ENCODE data around the gene UBASH3B.
"Not testable (repeated sequence)": the region's sequence is repeated elsewhere in the genome, so short reads cannot be mapped to it uniquely, and the experiment has no call there.

Gene UBASH3B

GRCh38 chr11:122832297-122832696 lies 176.8 kb downstream of the UBASH3B start:
- H3K4me1 Mint-ChIP-seq (ENCODE audit: low read depth) = peaks cover 33% of the 10 kb centered on the region
- not testable (repeated sequence) for H3K9me3 Mint-ChIP-seq; H3K27ac Mint-ChIP-seq; H3K27me3 Mint-ChIP-seq; DNase-seq; H3K4me3 Mint-ChIP-seq; H3K36me3 Mint-ChIP-seq (ENCODE audit: low read depth)

GRCh38 chr11:122832721-122833470 lies 177.4 kb downstream of the UBASH3B start:
- Mint-ChIP-seq H3K27ac (peak overlapping the region; percentile 41), H3K9me3 (no peaks in the 10 kb centered on the region), H3K4me3 (no peak overlapping the region), H3K4me1 (ENCODE audit: low read depth) (peaks cover 39% of the 10 kb centered on the region), H3K36me3 (ENCODE audit: low read depth) (no peaks in the 10 kb centered on the region), H3K27me3 (no peaks in the 10 kb centered on the region)
- DNase-seq = no peak

- DNase-seq = no peak
- Mint-ChIP-seq H3K4me3 (no peak overlapping the region), H3K4me1 (ENCODE audit: low read depth) (peaks cover 45% of the 10 kb centered on the region), H3K27me3 (no peaks in the 10 kb centered on the region), H3K9me3 (no peaks in the 10 kb centered on the region), H3K36me3 (ENCODE audit: low read depth) (no peaks in the 10 kb centered on the region), H3K27ac (no peak overlapping the region)
These were observed 178.4 kb downstream of the UBASH3B start for GRCh38 chr11:122833846-122834464.

- DNase-seq = no peak
- Mint-ChIP-seq H3K4me1 (ENCODE audit: low read depth) (peaks cover 56% of the 10 kb centered on the region), H3K9me3 (no peaks in the 10 kb centered on the region), H3K27me3 (no peaks in the 10 kb centered on the region), H3K36me3 (ENCODE audit: low read depth) (peaks cover 3% of the 10 kb centered on the region), H3K27ac (no peak overlapping the region), H3K4me3 (no peak overlapping the region)
These were observed 181.4 kb downstream of the UBASH3B start for GRCh38 chr11:122836916-122837315.

GRCh38 chr11:122837528-122838346 lies 182.2 kb downstream of the UBASH3B start:
- Mint-ChIP-seq H3K9me3 (no peaks in the 10 kb centered on the region), H3K27me3 (no peaks in the 10 kb centered on the region), H3K36me3 (ENCODE audit: low read depth) (peaks cover 4% of the 10 kb centered on the region), H3K4me1 (ENCODE audit: low read depth) (peaks cover 55% of the 10 kb centered on the region), H3K4me3 (peak overlapping the region; percentile 71), H3K27ac (peak overlapping the region; percentile 84)
- no peak for DNase-seq

GRCh38 chr11:122843281-122844141 lies 188.0 kb downstream of the UBASH3B start:
- peaks cover 6% of the 10 kb centered on the region for H3K36me3 Mint-ChIP-seq (ENCODE audit: low read depth)
- H3K4me1 Mint-ChIP-seq (ENCODE audit: low read depth) = peaks cover 71% of the 10 kb centered on the region
- DNase-seq = peak; percentile 45
- no peaks in the 10 kb centered on the region for H3K27me3 Mint-ChIP-seq
- peak overlapping the region; percentile 91 for H3K27ac Mint-ChIP-seq
- no peaks in the 10 kb centered on the region for H3K9me3 Mint-ChIP-seq
- peak overlapping the region; percentile 54 for H3K4me3 Mint-ChIP-seq

- Mint-ChIP-seq H3K27me3 (no peaks in the 10 kb centered on the region), H3K4me3 (no peak overlapping the region), H3K9me3 (no peaks in the 10 kb centered on the region), H3K36me3 (ENCODE audit: low read depth) (peaks cover 11% of the 10 kb centered on the region), H3K27ac (peak overlapping the region; percentile 71), H3K4me1 (ENCODE audit: low read depth) (peaks cover 91% of the 10 kb centered on the region)
- no peak for DNase-seq
These were observed 191.9 kb downstream of the UBASH3B start for GRCh38 chr11:122847466-122847865.

GRCh38 chr11:122848186-122848585 lies 192.7 kb downstream of the UBASH3B start:
- no peaks in the 10 kb centered on the region for H3K9me3 Mint-ChIP-seq
- no peak for DNase-seq
- H3K27ac Mint-ChIP-seq = peak overlapping the region; percentile 92
- H3K36me3 Mint-ChIP-seq (ENCODE audit: low read depth) = peaks cover 14% of the 10 kb centered on the region
- H3K27me3 Mint-ChIP-seq = no peaks in the 10 kb centered on the region
- no peak overlapping the region for H3K4me3 Mint-ChIP-seq
- peaks cover 90% of the 10 kb centered on the region for H3K4me1 Mint-ChIP-seq (ENCODE audit: low read depth)

- H3K4me1 Mint-ChIP-seq (ENCODE audit: low read depth) = peaks cover 77% of the 10 kb centered on the region
- DNase-seq = peak; percentile 66
- peak overlapping the region; percentile 50 for H3K4me3 Mint-ChIP-seq
- H3K9me3 Mint-ChIP-seq = no peaks in the 10 kb centered on the region
- H3K27ac Mint-ChIP-seq = peak overlapping the region; percentile 92
- no peaks in the 10 kb centered on the region for H3K27me3 Mint-ChIP-seq
- H3K36me3 Mint-ChIP-seq (ENCODE audit: low read depth) = peaks cover 17% of the 10 kb centered on the region
These were observed 194.6 kb downstream of the UBASH3B start for GRCh38 chr11:122850076-122850631.

GRCh38 chr11:122851366-122851966 lies 195.9 kb downstream of the UBASH3B start:
- DNase-seq = no peak
- no peaks in the 10 kb centered on the region for H3K9me3 Mint-ChIP-seq
- H3K36me3 Mint-ChIP-seq (ENCODE audit: low read depth) = peaks cover 29% of the 10 kb centered on the region
- no peaks in the 10 kb centered on the region for H3K27me3 Mint-ChIP-seq
- H3K4me3 Mint-ChIP-seq = peak overlapping the region; percentile 48
- H3K4me1 Mint-ChIP-seq (ENCODE audit: low read depth) = peaks cover 81% of the 10 kb centered on the region
- H3K27ac Mint-ChIP-seq = peak overlapping the region; percentile 81

GRCh38 chr11:122852074-122852795 lies 196.7 kb downstream of the UBASH3B start:
- Mint-ChIP-seq H3K4me3 (peak overlapping the region; percentile 48), H3K9me3 (no peaks in the 10 kb centered on the region), H3K27me3 (no peaks in the 10 kb centered on the region), H3K27ac (peak overlapping the region; percentile 81), H3K4me1 (ENCODE audit: low read depth) (peaks cover 83% of the 10 kb centered on the region), H3K36me3 (ENCODE audit: low read depth) (peaks cover 27% of the 10 kb centered on the region)
- DNase-seq = no peak

- Mint-ChIP-seq H3K36me3 (ENCODE audit: low read depth) (peaks cover 31% of the 10 kb centered on the region), H3K27me3 (peaks cover 3% of the 10 kb centered on the region), H3K4me3 (no peak overlapping the region), H3K9me3 (no peaks in the 10 kb centered on the region), H3K27ac (peak overlapping the region; percentile 81), H3K4me1 (ENCODE audit: low read depth) (peaks cover 82% of the 10 kb centered on the region)
- DNase-seq = no peak
These were observed 197.3 kb downstream of the UBASH3B start for GRCh38 chr11:122852796-122853160.

- Mint-ChIP-seq H3K27me3 (peaks cover 4% of the 10 kb centered on the region), H3K27ac (peak overlapping the region; percentile 42), H3K9me3 (no peaks in the 10 kb centered on the region), H3K4me3 (no peak overlapping the region), H3K36me3 (ENCODE audit: low read depth) (peaks cover 36% of the 10 kb centered on the region), H3K4me1 (ENCODE audit: low read depth) (peaks cover 77% of the 10 kb centered on the region)
- DNase-seq = no peak
These were observed 197.7 kb downstream of the UBASH3B start for GRCh38 chr11:122853261-122853660.
